Kidney epithelial cell (primary cell): Measurements from ENCODE around the gene AHCTF1. TPM values are rescaled to one million over a fixed set of nuclear protein-coding genes. Genes with fewer than 3 reads are reported as not detected.

Experiments used
- DNase-seq: peaks from one replicate; pipeline ENCODE4 v3.0.0-alpha.2; 2010; ENCODE audit warnings: low read depth
- H3K27me3 ChIP-seq: 2 replicates; pipeline ENCODE4 v1.6.0; 2011; ENCODE audit warnings: low read length; ENCODE audit not compliant: control insufficient read depth, insufficient read depth
- H3K36me3 ChIP-seq: 2 replicates; pipeline ENCODE4 v1.5.1; 2011; ENCODE audit warnings: low read length; ENCODE audit not compliant: control insufficient read depth, insufficient read depth
- H3K4me3 ChIP-seq: 2 replicates; pipeline ENCODE4 v1.5.1; 2011; ENCODE audit warnings: low read depth, mild to moderate bottlenecking, control low read depth, low read length
- CTCF ChIP-seq: IDR thresholded peaks from 2 replicates; pipeline ENCODE4 v1.5.1; 2011; ENCODE audit warnings: mild to moderate bottlenecking, moderate library complexity, low read length, control low read depth, inconsistent platforms; ENCODE audit not compliant: insufficient read depth, poor library complexity, severe bottlenecking
- total RNA-seq: library from RNA; depleted of rRNA; stranded (reverse); fragments of >200 nt; gene quantifications from 2 replicates; pipeline ENCODE4 v1.2.3, GENCODE V29; 2015

Gene AHCTF1
- total RNA-seq, 1 donor from 2014 or later, result 23.1 TPM

GRCh38 chr1:246836209-246836966 lies 95.4 kb downstream of the AHCTF1 start:
- H3K4me3 ChIP-seq, result no peak overlapping the region
- DNase-seq, result no peak
- H3K36me3 ChIP-seq, result no peaks in the 10 kb centered on the region
- no peaks in the 10 kb centered on the region for H3K27me3 ChIP-seq
- no peak for TF ChIP-seq CTCF

- H3K36me3 ChIP-seq, result no peaks in the 10 kb centered on the region
- H3K4me3 ChIP-seq, result no peak overlapping the region
- no peak for TF ChIP-seq CTCF
- no peaks in the 10 kb centered on the region for H3K27me3 ChIP-seq
- DNase-seq, result no peak
Observed at GRCh38 chr1:246831543-246831942, 100.2 kb downstream of the AHCTF1 start.

- H3K36me3 ChIP-seq, result no peaks in the 10 kb centered on the region
- no peak for TF ChIP-seq CTCF
- no peak for DNase-seq
- no peaks in the 10 kb centered on the region for H3K27me3 ChIP-seq
- H3K4me3 ChIP-seq, result no peak overlapping the region
Observed at GRCh38 chr1:246828818-246829217, 102.9 kb downstream of the AHCTF1 start.

GRCh38 chr1:246827396-246827795 lies 104.4 kb downstream of the AHCTF1 start:
- no peak overlapping the region for H3K4me3 ChIP-seq
- no peak for TF ChIP-seq CTCF
- no peak for DNase-seq
- no peaks in the 10 kb centered on the region for H3K36me3 ChIP-seq
- no peaks in the 10 kb centered on the region for H3K27me3 ChIP-seq

GRCh38 chr1:246825557-246826175 lies 106.1 kb downstream of the AHCTF1 start:
- H3K36me3 ChIP-seq, result no peaks in the 10 kb centered on the region
- DNase-seq, result no peak
- H3K4me3 ChIP-seq, result no peak overlapping the region
- H3K27me3 ChIP-seq, result no peaks in the 10 kb centered on the region
- TF ChIP-seq CTCF, result no peak
